ENCODE results near the gene SCGB1D2. TPM values are rescaled to one million over a fixed set of nuclear protein-coding genes. Genes with fewer than 3 reads are reported as not detected.

SCGB1D2 gene
- total RNA-seq, 1 donor from 2014 or later, result not detected

- Mint-ChIP-seq H3K4me1 (no peaks in the 10 kb centered on the region), H3K27ac (no peak overlapping the region), H3K36me3 (no peaks in the 10 kb centered on the region), H3K4me3 (no peak overlapping the region), H3K9me3 (no peaks in the 10 kb centered on the region), H3K27me3 (ENCODE audit: low read depth) (peaks cover 58% of the 10 kb centered on the region)
- DNase-seq (ENCODE audit: low spot score in 2 of 2, unreplicated experiment in 2 of 2), result no peak
- TF ChIP-seq, protein P1, sequence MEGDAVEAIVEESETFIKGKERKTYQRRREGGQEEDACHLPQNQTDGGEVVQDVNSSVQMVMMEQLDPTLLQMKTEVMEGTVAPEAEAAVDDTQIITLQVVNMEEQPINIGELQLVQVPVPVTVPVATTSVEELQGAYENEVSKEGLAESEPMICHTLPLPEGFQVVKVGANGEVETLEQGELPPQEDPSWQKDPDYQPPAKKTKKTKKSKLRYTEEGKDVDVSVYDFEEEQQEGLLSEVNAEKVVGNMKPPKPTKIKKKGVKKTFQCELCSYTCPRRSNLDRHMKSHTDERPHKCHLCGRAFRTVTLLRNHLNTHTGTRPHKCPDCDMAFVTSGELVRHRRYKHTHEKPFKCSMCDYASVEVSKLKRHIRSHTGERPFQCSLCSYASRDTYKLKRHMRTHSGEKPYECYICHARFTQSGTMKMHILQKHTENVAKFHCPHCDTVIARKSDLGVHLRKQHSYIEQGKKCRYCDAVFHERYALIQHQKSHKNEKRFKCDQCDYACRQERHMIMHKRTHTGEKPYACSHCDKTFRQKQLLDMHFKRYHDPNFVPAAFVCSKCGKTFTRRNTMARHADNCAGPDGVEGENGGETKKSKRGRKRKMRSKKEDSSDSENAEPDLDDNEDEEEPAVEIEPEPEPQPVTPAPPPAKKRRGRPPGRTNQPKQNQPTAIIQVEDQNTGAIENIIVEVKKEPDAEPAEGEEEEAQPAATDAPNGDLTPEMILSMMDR (IDR thresholded peaks at IDR 0.05; ENCODE audit: unreplicated experiment), result no peak
Measured at GRCh38 chr11:62264004-62264403, 22.0 kb downstream of the SCGB1D2 start.

GRCh38 chr11:62266558-62266957 is 24.5 kb downstream of the SCGB1D2 start:
- Mint-ChIP-seq H3K4me1 (no peaks in the 10 kb centered on the region), H3K9me3 (no peaks in the 10 kb centered on the region), H3K36me3 (no peaks in the 10 kb centered on the region), H3K4me3 (no peak overlapping the region), H3K27ac (no peak overlapping the region), H3K27me3 (ENCODE audit: low read depth) (peaks cover 57% of the 10 kb centered on the region)
- TF ChIP-seq, protein P1 (IDR thresholded peaks at IDR 0.05; ENCODE audit: unreplicated experiment), result no peak
- no peak for DNase-seq (ENCODE audit: low spot score in 2 of 2, unreplicated experiment in 2 of 2)

DNA sequence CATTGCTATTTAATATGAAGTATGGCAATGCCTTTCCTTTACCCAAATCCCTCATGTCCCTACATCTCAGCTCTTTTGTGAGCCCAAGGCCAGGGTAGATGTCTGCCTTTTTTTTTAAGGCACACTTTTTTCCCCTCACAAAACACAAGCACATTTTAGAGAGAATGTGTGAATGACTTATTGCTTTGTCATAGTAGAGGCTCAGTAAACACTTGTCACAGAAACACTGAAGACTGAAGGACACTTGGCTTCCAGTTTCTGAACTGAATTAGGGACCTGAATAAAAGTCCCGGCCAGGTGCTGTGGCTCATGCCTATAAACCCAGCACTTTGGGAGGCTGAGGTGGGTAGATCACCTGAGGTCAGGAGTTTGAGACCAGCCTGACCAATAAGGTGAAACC is 25.0 kb downstream of the SCGB1D2 start:
- Mint-ChIP-seq H3K27ac (no peak overlapping the region), H3K27me3 (ENCODE audit: low read depth) (peaks cover 55% of the 10 kb centered on the region), H3K9me3 (no peaks in the 10 kb centered on the region), H3K36me3 (no peaks in the 10 kb centered on the region), H3K4me3 (no peak overlapping the region), H3K4me1 (no peaks in the 10 kb centered on the region)
- TF ChIP-seq, protein P1 (IDR thresholded peaks at IDR 0.05; ENCODE audit: unreplicated experiment), result no peak
- DNase-seq (ENCODE audit: low spot score in 2 of 2, unreplicated experiment in 2 of 2), result no peak

DNA sequence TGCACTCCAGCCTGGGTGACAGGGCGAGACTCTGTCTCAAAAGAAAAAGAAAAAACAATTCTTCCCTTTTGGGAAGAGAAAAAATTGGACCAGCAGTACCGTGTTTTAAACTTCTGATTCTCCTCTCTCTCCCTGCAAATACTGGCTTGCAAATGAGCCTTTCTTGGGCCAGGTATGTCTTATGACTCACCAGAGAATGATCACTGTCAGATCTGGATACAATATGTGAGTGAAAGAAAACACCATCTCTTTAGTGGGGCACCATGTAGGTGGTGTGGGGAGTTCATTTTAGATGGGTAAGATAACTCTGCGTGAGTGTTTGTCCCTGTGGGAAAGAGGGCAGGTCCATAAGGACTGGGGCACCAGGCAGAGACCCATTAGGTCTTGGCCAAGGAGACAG is 25.5 kb downstream of the SCGB1D2 start:
- Mint-ChIP-seq H3K4me3 (no peak overlapping the region), H3K4me1 (no peaks in the 10 kb centered on the region), H3K27ac (no peak overlapping the region), H3K9me3 (no peaks in the 10 kb centered on the region), H3K27me3 (ENCODE audit: low read depth) (peaks cover 56% of the 10 kb centered on the region), H3K36me3 (no peaks in the 10 kb centered on the region)
- TF ChIP-seq, protein P1 (IDR thresholded peaks at IDR 0.05; ENCODE audit: unreplicated experiment), result no peak
- DNase-seq (ENCODE audit: low spot score in 2 of 2, unreplicated experiment in 2 of 2), result no peak

- Mint-ChIP-seq H3K36me3 (no peaks in the 10 kb centered on the region), H3K4me3 (no peak within 1 kb of the TSS), H3K27me3 (ENCODE audit: low read depth) (peaks cover 43% of the 10 kb centered on the region), H3K9me3 (no peaks in the 10 kb centered on the region), H3K27ac (no peak within 1 kb of the TSS), H3K4me1 (no peaks in the 10 kb centered on the region)
- DNase-seq (ENCODE audit: low spot score in 2 of 2, unreplicated experiment in 2 of 2), result no peak
- TF ChIP-seq, protein P1 (IDR thresholded peaks at IDR 0.05; ENCODE audit: unreplicated experiment), result no peak
Measured at GRCh38 chr11:62269654-62270278, 27.7 kb downstream of the SCGB1D2 start, which contains the start of gene SCGB2A2. SCGB2A2 (plus strand) TSS chr11:62270158; CDS start chr11:62270217, 59 bp downstream.
